Trophoblast cell (in vitro differentiated cells and primary cell): ENCODE data around the gene SERGEF.
A peak's percentile ranks its signal among the peaks of the same experiment; 100 is the strongest.

Source experiments
- DNase-seq, 2 donors: peaks; one replicate each; pipeline ENCODE4 v3.0.0-alpha.2; 2016
- H2AFZ ChIP-seq: 2 replicates; pipeline ENCODE4 v1.6.1; 2013; ENCODE audit warnings: low read length, moderate library complexity, mild to moderate bottlenecking; ENCODE audit not compliant: insufficient read depth, poor library complexity
- H2AK5ac ChIP-seq: 2 replicates; pipeline ENCODE4 v1.6.1; 2013; ENCODE audit warnings: mild to moderate bottlenecking, low read length
- H2BK120ac ChIP-seq: 2 replicates; pipeline ENCODE4 v1.6.1; 2013; ENCODE audit warnings: low read length, mild to moderate bottlenecking, moderate library complexity; ENCODE audit not compliant: insufficient read depth, poor library complexity
- H2BK12ac ChIP-seq: 2 replicates; pipeline ENCODE4 v1.6.1; 2013; ENCODE audit warnings: mild to moderate bottlenecking, low read length, moderate library complexity
- H2BK5ac ChIP-seq: 2 replicates; pipeline ENCODE4 v1.6.1; 2013; ENCODE audit warnings: low read length, low read depth, moderate library complexity, mild to moderate bottlenecking; ENCODE audit not compliant: poor library complexity
- H3K14ac ChIP-seq: 2 replicates; pipeline ENCODE4 v1.6.1; 2013; ENCODE audit warnings: mild to moderate bottlenecking, low read length
- H3K18ac ChIP-seq: 2 replicates; pipeline ENCODE4 v1.6.1; 2013; ENCODE audit warnings: mild to moderate bottlenecking, low read length
- H3K23ac ChIP-seq: 2 replicates; pipeline ENCODE4 v1.6.1; 2013; ENCODE audit warnings: low read length
- H3K27ac ChIP-seq: 2 replicates; pipeline ENCODE4 v1.5.1; 2013; ENCODE audit warnings: low read depth, mild to moderate bottlenecking, inconsistent platforms, low read length, moderate library complexity
- H3K27me3 ChIP-seq: 2 replicates; pipeline ENCODE4 v1.6.1; 2013; ENCODE audit warnings: inconsistent platforms, mild to moderate bottlenecking, low read length, moderate library complexity; ENCODE audit not compliant: insufficient read depth
- H3K36me3 ChIP-seq, 2 experiments: 1 replicate in 1 of 2; 2 replicates in 1 of 2; pipeline ENCODE4 v1.6.1; 2013; ENCODE audit warnings: low read length in 2 of 2, mild to moderate bottlenecking in 2 of 2, moderate library complexity in 1 of 2; ENCODE audit not compliant: insufficient read depth in 2 of 2, control insufficient read depth in 1 of 2
- H3K4ac ChIP-seq: 2 replicates; pipeline ENCODE4 v1.6.1; 2013; ENCODE audit warnings: low read depth, mild to moderate bottlenecking, low read length, moderate library complexity
- H3K4me1 ChIP-seq, 2 experiments: 1 replicate in 1 of 2; 2 replicates in 1 of 2; pipeline ENCODE4 v1.6.1; 2013; ENCODE audit warnings: low read length in 2 of 2, mild to moderate bottlenecking in 2 of 2, moderate library complexity in 1 of 2; ENCODE audit not compliant: insufficient read depth in 2 of 2, control insufficient read depth in 1 of 2
- H3K4me2 ChIP-seq: 2 replicates; pipeline ENCODE4 v1.6.1; 2013; ENCODE audit warnings: inconsistent platforms, mild to moderate bottlenecking, low read length, moderate library complexity
- H3K4me3 ChIP-seq: 2 replicates; pipeline ENCODE4 v1.5.1; 2013; ENCODE audit warnings: mild to moderate bottlenecking, low read depth, low read length, inconsistent platforms
- H3K79me1 ChIP-seq: one replicate; pipeline ENCODE4 v1.6.1; 2013; ENCODE audit warnings: low read length
- H3K79me2 ChIP-seq: 2 replicates; pipeline ENCODE4 v1.6.1; 2013; ENCODE audit warnings: low read length, mild to moderate bottlenecking; ENCODE audit not compliant: control insufficient read depth, insufficient read depth, poor library complexity
- H3K9ac ChIP-seq: 2 replicates; pipeline ENCODE4 v1.6.1; 2013; ENCODE audit warnings: mild to moderate bottlenecking, low read length
- H3K9me3 ChIP-seq: 2 replicates; pipeline ENCODE4 v1.6.1; 2013; ENCODE audit warnings: low read depth, mild to moderate bottlenecking, control low read depth, inconsistent platforms, low read length; ENCODE audit not compliant: insufficient read depth
- H4K12ac ChIP-seq: 2 replicates; pipeline ENCODE4 v1.6.1; 2013; ENCODE audit warnings: low read depth, mild to moderate bottlenecking, low read length, moderate library complexity
- H4K8ac ChIP-seq: 2 replicates; pipeline ENCODE4 v1.6.1; 2013; ENCODE audit warnings: low read depth, mild to moderate bottlenecking, low read length, moderate library complexity
- H4K91ac ChIP-seq: one replicate; pipeline ENCODE4 v1.6.1; 2013; ENCODE audit warnings: low read depth, mild to moderate bottlenecking, low read length, moderate library complexity
- WGBS: extraction: QIAGEN DNeasy Blood & Tissue Kit; methylation state at CpG from one replicate; pipeline ENCODE4 v1.1.7; 2013; ENCODE audit warnings: missing lambda C conversion rate; ENCODE audit not compliant: insufficient read length, insufficient coverage; ENCODE audit errors: extremely low coverage; 5-methylcytosine and 5-hydroxymethylcytosine counted together

The SERGEF gene

DNA sequence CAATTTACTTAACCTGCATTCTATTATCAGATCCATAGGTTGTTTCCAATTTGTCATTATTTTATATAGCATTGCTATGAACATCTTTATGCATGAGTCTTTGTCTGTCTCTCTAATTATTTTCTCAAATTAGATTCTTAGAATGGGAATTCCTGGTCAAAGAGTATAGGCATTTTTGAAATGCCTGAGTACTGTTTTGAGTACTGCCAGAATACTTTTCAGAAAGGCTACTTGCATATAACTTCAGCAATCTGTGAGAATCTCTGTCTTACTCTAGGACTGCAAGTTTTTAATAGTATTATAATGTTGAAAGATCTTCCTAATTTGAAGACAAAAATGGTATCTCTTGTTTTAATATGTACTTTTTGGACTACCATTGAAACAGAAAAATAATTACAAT is 221.7 kb downstream of the SERGEF start:
- Histone ChIP-seq H3K79me1 (no peaks in the 10 kb centered on the region), H3K36me3 (no peaks in the 10 kb centered on the region), H4K8ac (no peak overlapping the region), H3K9ac (no peak overlapping the region), H3K4me2 (no peak overlapping the region), H3K18ac (no peak overlapping the region), H3K79me2 (no peaks in the 10 kb centered on the region), H3K4me1 (peaks cover 2 to 3% of the 10 kb centered on the region in 2 experiments), H3K27ac (no peak overlapping the region), H2BK5ac (no peak overlapping the region), H4K91ac (no peak overlapping the region), H4K12ac (no peak overlapping the region), H3K4me3 (no peak overlapping the region), H3K27me3 (no peaks in the 10 kb centered on the region), H3K23ac (no peak overlapping the region), H3K9me3 (no peaks in the 10 kb centered on the region), H2AFZ (no peak overlapping the region), H3K14ac (no peak overlapping the region), H3K4ac (no peak overlapping the region), H2BK12ac (no peak overlapping the region), H2AK5ac (no peak overlapping the region), H2BK120ac (no peak overlapping the region)
- DNase-seq, result peak in 1 of 2 donors; percentile 4

DNA sequence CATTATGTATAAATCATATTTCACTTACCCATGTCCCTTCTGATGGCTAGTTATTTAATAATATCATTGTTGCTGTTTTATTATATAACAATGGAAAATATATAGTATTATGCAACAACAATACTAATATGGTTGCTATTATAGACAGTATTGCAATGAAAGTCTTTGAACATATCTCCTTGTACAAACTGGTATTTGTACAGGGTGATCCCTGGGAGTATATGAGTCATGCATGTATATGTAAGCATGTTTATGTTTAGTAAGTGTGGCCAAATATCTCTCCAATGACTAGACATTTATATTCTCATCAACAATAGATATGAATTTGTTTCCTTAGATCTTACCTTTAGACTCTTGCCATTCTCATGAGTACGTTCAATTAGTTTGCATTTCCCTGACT is 222.4 kb downstream of the SERGEF start:
- Histone ChIP-seq H3K36me3 (no peaks in the 10 kb centered on the region), H3K18ac (no peak overlapping the region), H3K27me3 (no peaks in the 10 kb centered on the region), H3K4ac (no peak overlapping the region), H3K14ac (no peak overlapping the region), H3K4me2 (no peak overlapping the region), H3K23ac (no peak overlapping the region), H2AFZ (no peak overlapping the region), H3K9ac (no peak overlapping the region), H4K91ac (no peak overlapping the region), H3K27ac (no peak overlapping the region), H3K4me1 (peaks cover 2 to 3% of the 10 kb centered on the region in 2 experiments), H3K79me1 (no peaks in the 10 kb centered on the region), H3K4me3 (no peak overlapping the region), H4K12ac (no peak overlapping the region), H3K79me2 (no peaks in the 10 kb centered on the region), H2AK5ac (no peak overlapping the region), H2BK120ac (no peak overlapping the region), H4K8ac (no peak overlapping the region), H2BK12ac (no peak overlapping the region), H3K9me3 (no peaks in the 10 kb centered on the region), H2BK5ac (no peak overlapping the region)
- WGBS, result no CpG with 5 or more reads among the region's 1 CpG
- peak in 1 of 2 donors; percentile 11 for DNase-seq

DNA sequence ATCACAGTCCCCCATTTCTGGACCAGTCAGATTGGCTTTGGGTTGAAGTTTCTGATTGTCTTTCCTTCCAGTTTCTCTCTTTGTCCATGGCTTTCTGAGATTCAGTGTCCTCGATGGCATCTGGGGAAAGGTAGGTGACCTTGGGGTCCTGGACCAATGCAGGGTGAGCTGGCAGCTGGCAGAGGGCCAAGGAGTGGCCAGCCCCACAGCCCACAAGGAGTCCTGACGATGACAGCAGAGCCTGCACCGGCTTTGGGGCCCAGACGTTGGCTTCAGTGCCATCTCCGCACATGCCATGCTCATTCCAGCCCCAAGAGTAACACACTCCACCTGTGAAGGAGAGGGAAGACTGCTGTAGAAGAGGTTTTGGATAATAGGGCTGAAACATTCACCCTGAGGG is 224.8 kb downstream of the SERGEF start:
- Histone ChIP-seq H2BK120ac (no peak overlapping the region), H4K91ac (no peak overlapping the region), H3K18ac (no peak overlapping the region), H3K36me3 (no peaks in the 10 kb centered on the region), H3K79me1 (no peaks in the 10 kb centered on the region), H3K9me3 (no peaks in the 10 kb centered on the region), H3K27ac (no peak overlapping the region), H3K79me2 (no peaks in the 10 kb centered on the region), H3K4me3 (no peak overlapping the region), H3K27me3 (no peaks in the 10 kb centered on the region), H3K23ac (no peak overlapping the region), H2AK5ac (no peak overlapping the region), H3K4me2 (no peak overlapping the region), H4K8ac (no peak overlapping the region), H3K4me1 (peaks cover 2 to 3% of the 10 kb centered on the region in 2 experiments), H3K14ac (no peak overlapping the region), H2BK5ac (no peak overlapping the region), H4K12ac (no peak overlapping the region), H3K9ac (no peak overlapping the region), H3K4ac (no peak overlapping the region), H2BK12ac (no peak overlapping the region), H2AFZ (no peak overlapping the region)
- DNase-seq, result no peak
- WGBS, result no CpG with 5 or more reads among the region's 5 CpGs

DNA sequence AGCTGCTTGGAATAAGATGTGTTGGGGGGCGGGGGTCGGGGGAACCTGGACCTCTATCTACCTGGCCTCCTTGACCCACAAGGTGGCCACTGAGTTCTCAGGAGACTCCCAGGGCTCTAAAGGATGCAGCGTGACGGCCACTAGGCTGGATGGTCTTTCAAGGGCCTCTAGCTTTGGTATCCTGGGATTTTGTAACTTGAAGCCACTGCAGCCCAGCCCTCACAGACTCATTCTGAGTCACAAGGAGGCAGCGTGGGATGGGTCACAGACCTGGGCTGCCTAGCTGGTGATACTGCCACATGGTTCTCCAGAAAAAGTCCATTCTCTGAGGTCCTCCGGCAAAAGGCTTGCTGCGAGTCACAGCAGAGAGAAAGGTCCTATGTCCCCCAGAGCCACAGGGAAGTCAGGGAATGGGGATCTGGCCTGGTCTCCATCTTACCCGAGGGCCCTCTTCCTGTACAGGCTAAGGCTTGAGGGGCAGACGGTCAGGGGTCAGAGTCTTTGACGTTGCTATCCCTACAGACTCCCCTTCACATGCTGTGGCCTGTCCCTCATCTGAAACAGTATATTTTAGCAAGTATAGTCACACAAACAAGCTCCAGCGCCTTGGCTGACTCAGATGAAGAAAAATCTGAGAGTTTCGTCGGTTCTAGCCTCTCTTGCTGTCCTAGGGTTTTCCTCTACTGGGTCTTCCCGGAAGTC is 225.9 kb downstream of the SERGEF start:
- H2AFZ ChIP-seq, result no peak overlapping the region
- H2BK5ac ChIP-seq, result no peak overlapping the region
- DNase-seq, result no peak
- H2AK5ac ChIP-seq, result no peak overlapping the region
- H4K8ac ChIP-seq, result no peak overlapping the region
- peaks cover 2 to 3% of the 10 kb centered on the region in 2 experiments for H3K4me1 ChIP-seq
- no peak overlapping the region for H3K4me2 ChIP-seq
- H3K27ac ChIP-seq, result no peak overlapping the region
- H3K18ac ChIP-seq, result no peak overlapping the region
- H2BK12ac ChIP-seq, result no peak overlapping the region
- no peaks in the 10 kb centered on the region for H3K9me3 ChIP-seq
- WGBS, result no CpG with 5 or more reads among the region's 14 CpGs
- no peak overlapping the region for H3K4ac ChIP-seq
- H3K4me3 ChIP-seq, result no peak overlapping the region
- H4K12ac ChIP-seq, result no peak overlapping the region
- H3K23ac ChIP-seq, result no peak overlapping the region
- H3K36me3 ChIP-seq, result no peaks in the 10 kb centered on the region
- no peaks in the 10 kb centered on the region for H3K27me3 ChIP-seq
- no peak overlapping the region for H3K9ac ChIP-seq
- H3K79me2 ChIP-seq, result no peaks in the 10 kb centered on the region
- no peak overlapping the region for H2BK120ac ChIP-seq
- peak overlapping the region; percentile 1 for H3K14ac ChIP-seq
- no peaks in the 10 kb centered on the region for H3K79me1 ChIP-seq
- H4K91ac ChIP-seq, result no peak overlapping the region
